Nucleus accumbens (tissue), 56 donors: ENCODE results near the gene FIGN.
A peak's percentile ranks its signal among the peaks of the same experiment; 100 is the strongest.

Experiments
- DNase-seq, 56 donors: peaks; one replicate each; lab custom pipeline; 2025; lab: John Stamatoyannopoulos, UW

Gene FIGN

GRCh38 chr2:163630836-163631235, 105.0 kb downstream of the FIGN start:
- DNase-seq = no peak

- DNase-seq = no peak
Observed at GRCh38 chr2:163626639-163627109, 109.1 kb downstream of the FIGN start.

GRCh38 chr2:163626208-163626607, 109.6 kb downstream of the FIGN start:
- DNase-seq = no peak

GRCh38 chr2:163625632-163626031, 110.2 kb downstream of the FIGN start:
- DNase-seq = no peak

GRCh38 chr2:163621445-163622004, 114.3 kb downstream of the FIGN start:
- no peak for DNase-seq

GRCh38 chr2:163617517-163617916, 118.3 kb downstream of the FIGN start:
- no peak for DNase-seq

- peak in 11 of 56 donors; percentile 2 to 28 (median 17) for DNase-seq
Observed at GRCh38 chr2:163613266-163613731, 122.5 kb downstream of the FIGN start.

- DNase-seq = peak in 8 of 56 donors; percentile 0 to 34 (median 13)
Observed at GRCh38 chr2:163612332-163612731, 123.5 kb downstream of the FIGN start.

GRCh38 chr2:163611557-163611906, 124.3 kb downstream of the FIGN start:
- no peak for DNase-seq

- peak in 31 of 56 donors; percentile 8 to 57 (median 28) for DNase-seq
Observed at GRCh38 chr2:163610817-163611556, 124.8 kb downstream of the FIGN start.

GRCh38 chr2:163607630-163608029, 128.2 kb downstream of the FIGN start:
- no peak for DNase-seq

GRCh38 chr2:163606878-163607277, 128.9 kb downstream of the FIGN start:
- no peak for DNase-seq

GRCh38 chr2:163605779-163606178, 130.0 kb downstream of the FIGN start:
- no peak for DNase-seq

GRCh38 chr2:163604941-163605555, 130.8 kb downstream of the FIGN start:
- DNase-seq = no peak

- DNase-seq = no peak
Observed at GRCh38 chr2:163602196-163602595, 133.6 kb downstream of the FIGN start.

- peak in 1 of 56 donors; percentile 10 for DNase-seq
Observed at GRCh38 chr2:163601377-163601776, 134.4 kb downstream of the FIGN start.

- DNase-seq = no peak
Observed at GRCh38 chr2:163600801-163601200, 135.0 kb downstream of the FIGN start.

GRCh38 chr2:163595028-163595427, 140.8 kb downstream of the FIGN start:
- no peak for DNase-seq

- DNase-seq = no peak
Observed at GRCh38 chr2:163594497-163594896, 141.3 kb downstream of the FIGN start.

- peak in 1 of 56 donors; percentile 14 for DNase-seq
Observed at GRCh38 chr2:163593982-163594381, 141.8 kb downstream of the FIGN start.

GRCh38 chr2:163592954-163593622, 142.7 kb downstream of the FIGN start:
- no peak for DNase-seq
